Activated gamma-delta T cell treated with anti-CD3 and anti-CD28 coated beads, Interleukin-2, amount 50 U/mL, for 16 hours (primary cell): ENCODE data around the gene PSIP1.
"Not testable (repeated sequence)": the region's sequence is repeated elsewhere in the genome, so short reads cannot be mapped to it uniquely, and the experiment has no call there.

Source experiments
- DNase-seq: peaks from one replicate; pipeline ENCODE4 v3.0.0-alpha.2; 2020; ENCODE audit warnings: low read depth

Gene PSIP1

DNA sequence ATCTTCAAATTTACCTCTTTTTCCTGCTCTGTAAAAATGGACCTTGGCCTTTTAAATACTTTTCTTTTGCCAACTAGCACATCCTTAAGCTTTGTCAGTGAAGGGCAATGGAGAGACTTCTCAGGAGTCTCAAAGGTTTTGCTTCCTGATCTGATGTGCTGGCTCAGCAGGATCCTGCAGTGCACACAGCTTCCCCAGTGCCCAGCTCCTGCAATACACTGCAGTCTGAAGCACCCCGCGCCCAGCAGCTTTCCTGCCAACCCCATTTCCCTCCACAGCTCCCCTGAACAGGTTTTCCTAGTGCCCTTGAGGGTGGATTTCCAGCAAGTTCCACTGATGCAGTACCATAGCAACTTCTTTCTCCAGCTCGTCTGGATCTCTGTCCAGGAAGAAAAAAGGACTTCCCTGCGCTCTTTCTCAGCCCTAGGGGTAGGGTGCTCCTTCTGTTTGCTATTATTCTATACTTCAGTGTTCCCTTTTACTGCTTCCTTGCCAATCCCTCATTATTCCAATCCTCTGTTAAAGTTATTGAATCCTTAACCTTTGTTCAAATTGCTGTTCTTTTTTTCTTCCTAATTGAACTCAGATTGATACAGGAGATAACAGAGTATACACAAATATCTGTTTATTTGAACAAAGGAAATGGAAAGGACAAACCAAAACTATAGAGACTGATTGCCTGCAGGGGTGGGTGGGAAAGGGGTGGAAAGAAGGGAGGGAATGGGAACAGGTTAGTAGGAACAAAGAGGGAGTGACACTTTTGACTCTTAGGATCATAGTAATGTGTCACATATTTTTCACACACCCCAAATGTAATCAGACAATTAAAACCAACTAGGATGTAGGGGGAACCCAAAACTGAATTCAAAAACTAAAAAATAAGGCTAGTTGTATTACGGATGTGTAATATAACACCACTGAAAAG lies 79.6 kb downstream of the PSIP1 start:
- DNase-seq = no peak

DNA sequence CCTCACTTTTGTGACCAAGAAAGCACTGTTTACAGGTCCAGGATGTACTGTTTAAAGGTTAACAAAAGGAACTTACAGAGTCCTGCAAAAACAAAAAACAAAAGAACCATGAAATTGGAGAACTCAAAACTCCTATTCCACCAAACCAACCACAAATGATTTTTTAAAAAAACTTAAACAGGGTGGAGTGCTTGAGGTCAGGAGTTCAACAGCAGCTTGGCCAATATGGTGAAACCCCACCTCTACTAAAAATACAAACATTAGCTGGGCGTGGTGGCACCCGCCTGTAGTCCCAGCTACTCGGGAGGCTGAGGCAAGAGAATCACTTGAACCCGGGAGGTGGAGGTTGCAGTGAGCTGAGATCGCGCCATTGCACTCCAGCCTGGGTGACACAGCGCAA lies 83.1 kb downstream of the PSIP1 start:
- DNase-seq = not testable (repeated sequence)

DNA sequence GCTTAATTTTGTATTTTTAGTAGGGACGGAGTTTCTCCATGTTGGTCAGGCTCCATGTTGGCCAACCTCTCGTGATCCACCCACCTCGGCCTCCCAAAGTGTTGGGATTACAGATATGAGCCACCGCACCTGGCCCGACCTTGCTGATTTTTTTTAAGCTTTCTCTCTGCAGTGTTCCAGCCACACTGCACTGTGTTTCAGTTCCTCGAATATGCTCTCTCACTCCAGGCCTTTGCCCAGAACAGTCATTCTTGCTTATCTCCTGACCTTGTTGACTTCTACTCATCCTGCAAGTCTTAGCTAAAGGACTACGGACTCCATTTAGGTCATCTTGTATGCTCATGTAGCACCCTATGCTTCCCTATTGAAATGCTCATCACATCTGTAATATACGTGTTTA lies 84.8 kb downstream of the PSIP1 start:
- DNase-seq = no peak

DNA sequence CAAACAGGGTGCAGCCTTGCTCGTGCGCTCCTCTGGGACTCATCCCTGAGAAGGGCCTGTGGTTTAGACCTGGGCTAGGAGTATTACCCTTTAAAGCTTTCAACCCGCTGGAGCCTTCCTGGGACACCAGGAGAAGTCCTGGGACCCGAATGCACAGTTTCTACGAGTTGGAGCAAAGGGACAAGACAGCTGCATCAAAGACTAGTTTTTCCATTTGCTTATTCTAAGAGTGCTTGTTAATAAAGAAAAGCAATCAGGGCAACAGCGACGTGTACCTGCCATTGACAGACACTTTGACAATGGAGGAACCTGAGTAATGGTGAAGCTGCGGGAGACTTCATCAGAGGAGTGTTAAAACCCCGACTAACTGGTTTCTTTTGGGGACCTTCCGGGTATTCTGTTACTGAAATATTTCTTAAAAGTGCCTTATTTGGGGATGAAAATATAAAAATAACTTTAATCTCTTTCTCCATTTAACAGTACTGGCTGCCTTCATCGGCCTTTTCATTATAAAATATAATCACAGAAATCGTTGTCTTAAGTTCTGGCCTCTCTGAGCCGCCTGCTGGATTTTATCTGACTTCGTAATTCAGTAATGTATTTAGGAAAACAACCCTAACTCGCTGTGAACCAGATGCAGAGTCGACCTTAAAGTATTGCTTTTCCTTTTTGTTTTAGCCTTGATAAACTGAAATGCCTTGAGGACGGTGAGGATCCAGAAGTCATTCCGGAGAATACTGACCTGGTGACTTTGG lies 87.4 kb downstream of the PSIP1 start:
- DNase-seq = no peak

DNA sequence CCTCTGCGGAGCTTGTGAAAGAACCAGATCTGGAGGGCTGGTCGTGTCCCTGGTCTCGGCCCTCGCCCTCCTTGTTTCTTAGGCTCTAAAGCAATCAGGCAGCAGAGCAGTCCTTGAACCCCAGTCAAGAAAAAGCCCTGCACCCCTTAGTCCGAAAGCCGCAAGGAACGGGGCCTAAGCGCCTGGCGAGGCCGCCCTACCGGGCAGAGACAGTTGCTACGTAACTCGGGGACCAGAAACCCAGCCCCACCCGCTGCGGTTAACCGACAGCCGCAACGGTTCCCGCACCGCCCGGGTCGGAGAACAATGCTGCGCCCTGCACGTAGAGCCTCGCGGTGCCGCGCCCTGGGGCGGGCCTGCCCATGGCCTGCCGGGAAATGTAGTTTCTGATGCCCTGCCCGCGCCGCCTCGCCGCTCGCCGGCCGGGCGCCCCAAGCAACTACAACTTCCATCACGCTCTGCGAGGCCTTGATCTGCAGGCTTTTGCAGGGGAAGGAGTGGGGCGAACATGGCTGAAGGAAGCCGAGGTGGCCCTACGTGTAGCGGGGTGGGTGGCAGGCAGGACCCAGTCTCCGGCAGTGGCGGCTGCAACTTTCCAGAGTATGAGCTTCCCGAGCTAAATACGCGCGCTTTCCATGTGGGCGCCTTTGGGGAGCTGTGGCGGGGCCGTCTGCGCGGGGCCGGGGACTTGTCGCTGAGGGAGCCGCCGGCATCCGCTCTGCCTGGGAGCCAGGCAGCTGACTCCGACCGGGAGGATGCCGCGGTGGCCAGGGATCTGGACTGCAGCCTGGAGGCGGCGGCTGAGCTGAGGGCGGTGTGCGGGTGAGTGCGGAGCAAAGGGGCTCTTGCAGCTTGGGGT lies 88.2 kb downstream of the PSIP1 start, which contains the start of gene SNAPC3:
SNAPC3 (plus strand) TSS at position 505 of the 859 bp plus-strand sequence; CDS start at position 509, 4 bp downstream.
- DNase-seq = peak; percentile 78

DNA sequence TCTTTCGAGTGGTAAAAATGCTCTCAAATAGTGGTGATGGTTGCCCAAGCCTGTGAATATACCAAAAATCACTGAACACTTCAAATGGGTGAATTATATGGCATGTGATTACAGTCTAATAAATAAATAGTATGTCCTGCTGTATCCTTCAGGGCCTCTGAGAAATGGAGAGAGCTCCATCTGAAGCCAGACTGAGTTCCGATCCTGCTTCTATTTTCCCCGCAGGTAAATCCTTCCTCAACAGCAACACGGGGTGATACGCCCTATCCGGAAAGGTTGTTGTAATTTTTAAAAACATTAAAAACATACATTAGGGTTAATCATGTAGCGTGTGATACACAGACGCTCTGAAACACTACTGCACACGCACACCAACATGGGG lies 88.8 kb downstream of the PSIP1 start:
- no peak for DNase-seq

DNA sequence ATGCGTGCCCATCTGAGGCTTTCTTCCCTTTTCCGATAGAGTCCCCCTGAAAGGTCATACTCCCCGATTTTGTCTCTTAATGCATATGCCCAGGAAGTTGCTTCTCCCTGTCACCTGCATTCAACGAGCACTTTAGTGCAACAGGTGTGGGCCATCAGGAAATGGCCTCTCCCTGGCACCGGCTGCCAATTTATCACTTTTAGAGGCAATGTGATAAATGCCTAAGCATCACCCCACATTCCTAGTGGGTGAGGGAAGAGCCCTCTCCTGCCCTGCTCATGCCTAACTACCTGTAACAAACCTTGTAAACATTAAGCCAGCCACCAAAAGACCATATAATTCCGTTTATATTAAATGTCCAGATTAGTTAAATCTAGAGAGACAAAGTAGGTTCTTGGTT lies 89.2 kb downstream of the PSIP1 start:
- DNase-seq = no peak

DNA sequence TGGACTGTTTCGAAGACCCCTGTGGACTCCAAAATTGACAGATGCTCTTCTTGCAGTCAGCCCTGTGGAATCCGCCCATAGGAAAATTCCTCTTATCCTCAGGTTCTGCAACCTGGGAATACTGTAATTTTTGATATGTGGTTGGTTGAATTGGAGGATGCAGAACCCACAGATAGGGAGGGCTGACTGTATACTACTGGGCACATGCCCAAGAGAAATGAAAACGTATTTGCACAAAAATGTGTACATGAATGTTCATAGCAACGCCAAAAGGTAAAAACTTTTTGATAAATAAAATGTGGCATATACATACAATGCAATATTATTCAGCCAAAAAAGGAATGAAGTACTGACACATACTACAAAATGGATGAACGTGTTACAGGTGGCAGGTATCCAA lies 90.0 kb downstream of the PSIP1 start:
- DNase-seq = no peak

DNA sequence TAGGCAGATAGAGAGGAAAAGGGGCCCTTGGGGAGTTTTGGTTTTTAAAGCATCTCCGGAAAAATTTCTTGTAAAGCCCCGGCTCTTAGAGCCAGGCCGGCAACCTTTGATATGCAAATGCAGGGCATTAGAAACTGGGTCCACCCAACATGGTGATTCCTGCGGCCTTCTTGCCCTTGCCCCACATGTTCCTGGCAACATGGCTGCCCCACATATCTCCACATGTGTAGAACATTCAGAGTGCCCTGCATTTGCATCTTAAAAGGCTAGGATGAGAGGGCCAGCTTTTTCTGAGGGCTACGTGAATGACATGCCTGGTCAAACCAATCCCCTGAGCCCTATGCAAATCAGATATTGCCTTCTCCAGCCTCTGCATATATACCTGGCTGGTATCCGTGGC lies 93.1 kb downstream of the PSIP1 start:
- no peak for DNase-seq

DNA sequence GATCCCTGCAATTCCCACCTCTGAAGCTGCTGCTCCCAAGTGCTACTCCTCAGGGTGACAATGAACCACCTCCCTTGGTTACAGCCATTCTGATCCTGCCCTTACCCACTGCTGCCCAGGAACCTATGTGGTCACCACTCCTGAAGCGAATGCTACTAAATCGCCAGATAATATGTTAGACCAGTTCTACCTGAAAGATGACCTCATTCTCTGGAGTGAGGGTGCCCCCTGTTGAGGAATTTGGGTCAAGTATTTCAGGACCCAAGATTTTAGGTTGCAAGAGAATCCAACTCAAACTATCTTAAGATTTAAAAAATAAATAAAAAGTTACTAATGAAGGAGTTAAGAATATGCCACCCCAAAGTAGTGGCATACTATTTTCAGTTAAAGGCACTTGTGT lies 93.9 kb downstream of the PSIP1 start:
- peak; percentile 22 for DNase-seq
